CD4-positive, alpha-beta T cell treated with Interleukin-6 at 100 ng/mL for 8 hours (primary cell): ENCODE results near the gene ASGR2.

Experiments
- DNase-seq: peaks from one replicate; pipeline ENCODE4 v3.0.0-alpha.2; 2020; ENCODE audit warnings: mixed read lengths, low spot score

Gene ASGR2

DNA sequence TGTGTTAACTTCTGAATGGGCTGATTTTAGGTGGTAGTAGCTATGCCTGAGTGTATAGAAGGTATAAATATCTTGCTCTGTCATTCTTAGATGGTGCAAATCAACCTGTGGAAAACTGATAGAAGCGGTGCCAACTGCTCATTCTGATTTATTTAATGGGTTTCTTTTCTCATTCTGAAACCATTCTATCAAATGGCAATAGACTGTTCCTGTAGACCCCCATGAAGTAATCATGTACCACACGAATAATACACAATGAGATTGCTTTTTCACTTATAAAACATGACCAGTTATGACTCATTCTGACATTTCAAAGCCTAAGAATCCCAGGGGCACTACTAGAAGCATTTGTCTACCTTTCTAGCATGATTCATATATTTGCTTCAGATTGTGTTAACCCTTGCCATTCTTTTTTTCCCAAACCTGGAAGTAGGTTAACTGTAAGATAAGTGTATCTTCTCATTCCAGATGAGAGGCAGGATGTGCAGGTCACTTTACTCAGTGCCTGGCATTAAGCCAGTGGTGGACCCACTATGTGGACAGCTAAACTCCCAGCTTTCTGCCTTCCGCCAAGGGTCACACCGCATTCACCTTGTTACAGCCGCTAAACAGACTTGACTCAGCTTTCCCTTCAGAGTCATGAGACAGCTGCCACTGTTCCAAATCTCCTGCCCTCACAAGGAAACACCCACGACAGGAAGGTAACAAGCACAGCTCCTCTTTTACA, 54.3 kb downstream of the ASGR2 start:
- DNase-seq: no peak

DNA sequence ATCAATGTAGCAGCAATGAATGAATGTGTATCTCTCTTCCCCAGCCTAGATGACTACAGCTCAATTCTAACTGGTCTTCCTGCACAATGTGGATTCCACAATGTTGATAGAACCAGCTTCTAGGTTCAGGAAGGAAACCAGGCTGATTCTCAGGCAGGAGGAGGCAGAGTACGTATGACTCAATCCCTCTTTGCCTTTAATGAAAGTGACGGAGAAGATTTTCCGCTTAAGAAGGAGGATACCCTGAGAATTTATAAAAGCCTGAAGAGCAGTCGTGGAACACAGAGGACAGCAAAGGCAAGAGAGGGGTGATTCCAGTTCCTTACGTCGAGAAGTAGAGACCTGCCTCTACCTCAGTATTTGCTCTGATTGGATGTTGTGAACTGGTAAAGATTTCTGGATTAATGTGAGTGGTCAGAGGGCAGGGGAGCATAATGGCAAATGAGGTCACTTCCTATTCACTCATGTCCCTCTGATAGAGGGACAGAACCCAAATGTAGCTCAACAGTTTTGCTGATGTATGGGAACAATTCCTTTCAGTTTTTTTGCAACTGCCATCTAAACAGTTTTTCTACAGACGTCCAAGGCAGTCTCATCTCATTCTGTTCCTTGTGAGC, 55.7 kb downstream of the ASGR2 start:
- DNase-seq: no peak

DNA sequence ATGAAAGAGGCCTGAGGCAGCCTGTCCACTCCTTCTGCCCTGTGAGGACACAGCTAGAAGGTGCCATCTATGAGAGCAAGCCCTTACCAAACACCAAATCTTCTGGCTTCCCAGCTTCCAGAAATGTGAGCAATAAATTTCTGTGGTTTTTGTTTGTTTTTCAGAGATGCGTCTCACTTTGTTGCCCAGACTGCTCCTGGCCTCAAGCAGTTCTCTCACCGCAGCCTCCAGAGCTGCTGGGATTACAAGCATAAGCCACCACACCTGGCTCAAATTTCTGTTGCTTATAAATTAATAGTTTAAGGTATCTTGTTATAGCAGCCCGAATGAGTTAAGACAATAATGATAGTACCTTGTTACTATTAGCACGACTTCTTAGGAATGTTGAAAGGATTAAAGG, 58.2 kb downstream of the ASGR2 start:
- no peak for DNase-seq
